ENCODE data around the gene SEMA6D.

Gene SEMA6D

DNA sequence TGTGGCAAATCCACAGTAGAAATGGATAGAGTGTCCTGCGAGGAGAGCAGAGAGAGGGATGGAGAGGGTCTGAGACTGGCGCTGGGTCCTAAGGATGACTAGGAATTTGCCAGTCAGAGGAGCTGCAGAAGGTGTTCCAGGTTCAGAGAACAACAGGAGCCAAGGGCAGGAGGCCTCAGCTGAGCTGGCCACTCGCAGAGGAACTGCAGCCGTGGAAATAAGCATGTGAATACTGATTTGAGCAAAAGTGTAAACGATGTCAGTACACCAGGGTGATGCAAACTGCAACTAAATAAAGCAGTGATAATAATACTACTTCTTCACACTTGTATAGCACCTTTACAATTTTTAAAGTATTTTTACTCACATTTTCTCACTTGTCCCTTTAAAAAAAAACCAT is 24.6 kb downstream of the SEMA6D start:
- no CpG with 5 or more reads among the region's 5 CpGs for WGBS (ENCODE audit: insufficient coverage, insufficient read length)
- no peaks in the 10 kb centered on the region for H3K36me3 ChIP-seq (ENCODE audit: control insufficient read depth, insufficient read depth, low read length)
- DNase-seq (ENCODE audit: low read depth, low spot score), result no peak
- peaks cover 5% of the 10 kb centered on the region; the same call in 1 of the 2 replicates for H3K27me3 ChIP-seq (ENCODE audit: control insufficient read depth, insufficient read depth, low read length)
- no peaks in the 10 kb centered on the region for H3K9me3 ChIP-seq (ENCODE audit: control insufficient read depth, insufficient read depth, low read length)
- no peak overlapping the region for H3K27ac ChIP-seq (ENCODE audit: low read length)
- no peak overlapping the region for H3K4me3 ChIP-seq (ENCODE audit: low read length)
- H3K4me1 ChIP-seq (ENCODE audit: control insufficient read depth, insufficient read depth, low read length), result peaks cover 4% of the 10 kb centered on the region; the same call in 1 of the 2 replicates

DNA sequence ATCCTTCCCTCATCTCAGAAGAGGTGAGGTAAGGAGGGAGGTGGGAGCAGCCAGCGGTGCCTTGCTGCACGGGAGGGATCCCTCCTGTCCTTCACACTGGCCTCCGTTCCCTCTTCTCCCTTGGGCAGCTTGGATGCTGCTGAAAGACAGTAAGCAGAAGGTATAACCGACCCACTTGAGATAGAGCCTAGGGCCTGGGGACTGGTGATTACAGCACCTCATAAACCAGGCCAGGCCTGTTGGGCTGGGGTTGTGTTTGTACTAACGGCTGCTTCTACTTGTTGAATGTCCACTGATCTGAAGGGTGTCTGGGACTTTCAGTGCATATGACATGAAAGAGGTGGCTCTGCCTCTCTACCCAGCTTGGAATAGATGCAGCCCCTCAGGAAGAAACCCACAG is 25.0 kb downstream of the SEMA6D start:
- H3K4me3 ChIP-seq (ENCODE audit: low read length), result no peak overlapping the region
- WGBS (ENCODE audit: insufficient coverage, insufficient read length), result no CpG with 5 or more reads among the region's 5 CpGs
- H3K4me1 ChIP-seq (ENCODE audit: control insufficient read depth, insufficient read depth, low read length), result peaks cover 4% of the 10 kb centered on the region; the same call in 1 of the 2 replicates
- H3K27ac ChIP-seq (ENCODE audit: low read length), result no peak overlapping the region
- no peaks in the 10 kb centered on the region for H3K9me3 ChIP-seq (ENCODE audit: control insufficient read depth, insufficient read depth, low read length)
- no peaks in the 10 kb centered on the region for H3K36me3 ChIP-seq (ENCODE audit: control insufficient read depth, insufficient read depth, low read length)
- no peak for DNase-seq (ENCODE audit: low read depth, low spot score)
- peaks cover 5% of the 10 kb centered on the region; the same call in 1 of the 2 replicates for H3K27me3 ChIP-seq (ENCODE audit: control insufficient read depth, insufficient read depth, low read length)

DNA sequence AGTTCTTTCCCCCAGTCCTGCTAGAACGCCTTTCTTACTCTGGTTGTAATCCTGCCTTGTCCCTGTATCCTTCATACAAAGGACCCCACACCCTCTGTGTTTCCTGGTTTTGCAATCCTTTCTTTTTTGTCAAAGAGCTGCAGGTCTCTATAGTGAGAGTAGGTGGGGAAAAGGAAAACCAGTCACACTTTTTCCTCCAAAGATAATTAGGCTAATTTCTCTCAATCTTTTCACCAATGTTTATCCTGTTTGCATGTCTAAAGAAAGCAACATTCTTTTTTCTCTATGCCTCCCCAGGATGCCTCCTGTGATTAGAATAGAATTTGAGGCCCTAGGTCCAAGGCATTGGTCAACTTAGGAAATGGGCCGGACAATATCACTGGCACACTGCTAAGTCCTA is 25.4 kb downstream of the SEMA6D start:
- DNase-seq (ENCODE audit: low read depth, low spot score), result no peak
- no peaks in the 10 kb centered on the region for H3K36me3 ChIP-seq (ENCODE audit: control insufficient read depth, insufficient read depth, low read length)
- no CpG with 5 or more reads among the region's 2 CpGs for WGBS (ENCODE audit: insufficient coverage, insufficient read length)
- H3K9me3 ChIP-seq (ENCODE audit: control insufficient read depth, insufficient read depth, low read length), result no peaks in the 10 kb centered on the region
- peaks cover 5% of the 10 kb centered on the region; the same call in 1 of the 2 replicates for H3K27me3 ChIP-seq (ENCODE audit: control insufficient read depth, insufficient read depth, low read length)
- peaks cover 4% of the 10 kb centered on the region; the same call in 1 of the 2 replicates for H3K4me1 ChIP-seq (ENCODE audit: control insufficient read depth, insufficient read depth, low read length)
- H3K27ac ChIP-seq (ENCODE audit: low read length), result no peak overlapping the region
- H3K4me3 ChIP-seq (ENCODE audit: low read length), result no peak overlapping the region

DNA sequence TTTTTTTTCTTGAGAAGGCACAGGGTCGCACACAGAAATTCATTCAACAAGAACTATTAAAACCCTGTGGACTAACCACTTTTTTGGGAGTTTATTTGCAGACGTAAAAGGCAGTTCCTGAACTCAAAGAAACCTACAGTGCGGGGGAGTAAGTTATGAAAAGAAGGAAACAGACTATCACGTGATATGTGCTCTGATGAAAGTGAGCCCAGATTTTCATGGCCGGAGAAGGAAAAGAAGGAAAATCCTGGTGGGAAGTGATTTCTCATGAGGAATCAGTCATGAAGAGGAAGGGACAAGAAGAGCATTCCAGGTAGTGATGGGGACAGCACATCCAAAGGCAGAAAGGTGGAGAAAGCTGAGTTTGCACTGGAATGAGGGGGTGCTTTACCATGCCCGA is 26.1 kb downstream of the SEMA6D start:
- Histone ChIP-seq H3K27me3 (ENCODE audit: control insufficient read depth, insufficient read depth, low read length) (peaks cover 5% of the 10 kb centered on the region; the same call in 1 of the 2 replicates), H3K9me3 (ENCODE audit: control insufficient read depth, insufficient read depth, low read length) (no peaks in the 10 kb centered on the region), H3K4me1 (ENCODE audit: control insufficient read depth, insufficient read depth, low read length) (peaks cover 4% of the 10 kb centered on the region; the same call in 1 of the 2 replicates), H3K36me3 (ENCODE audit: control insufficient read depth, insufficient read depth, low read length) (no peaks in the 10 kb centered on the region), H3K27ac (ENCODE audit: low read length) (no peak overlapping the region), H3K4me3 (ENCODE audit: low read length) (no peak overlapping the region)
- DNase-seq (ENCODE audit: low read depth, low spot score), result no peak
- no CpG with 5 or more reads among the region's 6 CpGs for WGBS (ENCODE audit: insufficient coverage, insufficient read length)

DNA sequence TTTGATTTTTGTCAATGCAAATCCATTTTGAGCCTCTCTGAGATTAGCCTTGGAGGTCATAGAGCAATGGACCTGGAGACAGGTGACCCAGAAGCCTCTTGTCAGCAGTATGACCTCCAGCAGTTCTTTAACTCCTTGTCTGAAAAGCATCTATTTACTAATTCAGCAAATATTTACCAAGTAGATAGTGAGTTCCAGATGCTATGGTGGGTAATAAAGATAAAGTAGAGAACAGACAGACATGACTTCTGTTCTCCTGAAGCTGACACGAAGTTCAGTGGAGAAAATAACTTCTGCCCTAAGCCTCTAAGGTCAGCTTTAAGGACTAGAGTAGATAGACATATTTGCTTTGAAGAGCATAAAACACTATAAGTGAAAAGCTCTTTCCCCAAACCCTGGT is 26.6 kb downstream of the SEMA6D start:
- no peak for DNase-seq (ENCODE audit: low read depth, low spot score)
- no peaks in the 10 kb centered on the region for H3K9me3 ChIP-seq (ENCODE audit: control insufficient read depth, insufficient read depth, low read length)
- H3K4me1 ChIP-seq (ENCODE audit: control insufficient read depth, insufficient read depth, low read length), result peaks cover 4% of the 10 kb centered on the region; the same call in 1 of the 2 replicates
- no peaks in the 10 kb centered on the region for H3K36me3 ChIP-seq (ENCODE audit: control insufficient read depth, insufficient read depth, low read length)
- H3K4me3 ChIP-seq (ENCODE audit: low read length), result no peak overlapping the region
- no CpG with 5 or more reads among the region's 1 CpG for WGBS (ENCODE audit: insufficient coverage, insufficient read length)
- H3K27me3 ChIP-seq (ENCODE audit: control insufficient read depth, insufficient read depth, low read length), result peaks cover 5% of the 10 kb centered on the region; the same call in 1 of the 2 replicates
- H3K27ac ChIP-seq (ENCODE audit: low read length), result no peak overlapping the region

DNA sequence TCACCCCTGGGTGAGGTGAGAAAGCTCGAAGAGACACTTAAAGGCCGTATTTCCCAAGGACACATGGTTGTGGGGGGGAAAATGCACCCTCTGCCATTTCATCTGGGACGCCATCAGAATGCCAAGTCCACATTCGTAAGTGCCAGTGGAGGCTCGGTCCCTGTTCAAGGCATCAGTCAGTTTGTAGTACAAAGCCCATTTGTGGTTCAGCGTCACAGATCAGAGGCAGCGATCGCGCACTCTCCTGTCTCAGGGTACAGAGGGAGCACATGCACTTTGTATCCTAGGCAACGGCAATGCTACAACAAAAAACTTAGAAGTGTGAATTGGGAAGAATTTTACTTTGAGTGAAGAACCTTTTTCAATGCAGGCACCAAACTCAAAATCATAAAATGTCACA is 27.2 kb downstream of the SEMA6D start:
- no CpG with 5 or more reads among the region's 10 CpGs for WGBS (ENCODE audit: insufficient coverage, insufficient read length)
- Histone ChIP-seq H3K36me3 (ENCODE audit: control insufficient read depth, insufficient read depth, low read length) (no peaks in the 10 kb centered on the region), H3K4me3 (ENCODE audit: low read length) (no peak overlapping the region), H3K9me3 (ENCODE audit: control insufficient read depth, insufficient read depth, low read length) (no peaks in the 10 kb centered on the region), H3K27ac (ENCODE audit: low read length) (no peak overlapping the region), H3K4me1 (ENCODE audit: control insufficient read depth, insufficient read depth, low read length) (peaks cover 4% of the 10 kb centered on the region; the same call in 1 of the 2 replicates), H3K27me3 (ENCODE audit: control insufficient read depth, insufficient read depth, low read length) (peaks cover 5% of the 10 kb centered on the region; the same call in 1 of the 2 replicates)
- DNase-seq (ENCODE audit: low read depth, low spot score), result no peak

DNA sequence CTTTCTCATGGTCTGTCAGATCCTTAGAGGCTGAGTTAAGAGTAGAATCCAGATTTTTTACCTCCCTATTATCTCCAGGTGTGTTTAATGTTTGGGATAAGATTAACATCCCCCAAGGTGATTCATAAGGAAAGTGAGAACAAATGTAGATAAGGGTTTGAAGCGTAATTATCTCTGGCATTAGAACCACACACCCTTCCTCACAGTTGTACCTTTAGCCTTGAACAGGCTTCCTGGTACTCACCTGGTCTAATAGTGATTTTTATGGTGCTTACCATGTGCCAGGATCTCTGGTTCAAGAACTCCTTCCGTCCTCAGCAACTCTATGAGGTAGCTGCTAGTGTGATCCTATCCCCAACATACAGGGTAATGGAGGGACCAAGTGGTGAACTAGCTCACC is 27.7 kb downstream of the SEMA6D start:
- no peaks in the 10 kb centered on the region for H3K9me3 ChIP-seq (ENCODE audit: control insufficient read depth, insufficient read depth, low read length)
- no peaks in the 10 kb centered on the region for H3K36me3 ChIP-seq (ENCODE audit: control insufficient read depth, insufficient read depth, low read length)
- no CpG with 5 or more reads among the region's 2 CpGs for WGBS (ENCODE audit: insufficient coverage, insufficient read length)
- peaks cover 4% of the 10 kb centered on the region; the same call in 1 of the 2 replicates for H3K4me1 ChIP-seq (ENCODE audit: control insufficient read depth, insufficient read depth, low read length)
- H3K4me3 ChIP-seq (ENCODE audit: low read length), result no peak overlapping the region
- peaks cover 5% of the 10 kb centered on the region; the same call in 1 of the 2 replicates for H3K27me3 ChIP-seq (ENCODE audit: control insufficient read depth, insufficient read depth, low read length)
- DNase-seq (ENCODE audit: low read depth, low spot score), result no peak
- H3K27ac ChIP-seq (ENCODE audit: low read length), result no peak overlapping the region

DNA sequence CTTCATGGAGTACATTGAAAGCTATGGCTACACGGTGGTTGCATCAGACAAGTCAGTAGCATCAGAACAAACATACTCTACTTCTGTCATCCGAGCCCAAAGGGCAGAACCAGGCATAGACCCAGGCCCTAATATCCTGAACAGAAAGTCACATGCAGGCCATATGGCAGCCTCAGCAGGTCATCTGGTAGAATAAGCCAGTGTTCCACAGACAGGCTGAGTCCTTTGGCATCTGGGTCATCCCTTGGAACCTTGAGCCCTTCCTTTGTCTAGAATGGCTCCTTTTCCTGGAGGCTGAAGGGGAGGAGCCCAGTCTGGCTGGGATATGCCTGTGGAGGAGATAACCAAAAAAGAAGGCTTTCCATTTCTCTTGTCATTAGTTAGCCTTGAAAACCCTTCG is 29.2 kb downstream of the SEMA6D start:
- DNase-seq (ENCODE audit: low read depth, low spot score), result no peak
- no CpG with 5 or more reads among the region's 3 CpGs for WGBS (ENCODE audit: insufficient coverage, insufficient read length)
- Histone ChIP-seq H3K27ac (ENCODE audit: low read length) (no peak overlapping the region), H3K4me1 (ENCODE audit: control insufficient read depth, insufficient read depth, low read length) (peaks cover 4% of the 10 kb centered on the region; the same call in 1 of the 2 replicates), H3K9me3 (ENCODE audit: control insufficient read depth, insufficient read depth, low read length) (no peaks in the 10 kb centered on the region), H3K36me3 (ENCODE audit: control insufficient read depth, insufficient read depth, low read length) (no peaks in the 10 kb centered on the region), H3K27me3 (ENCODE audit: control insufficient read depth, insufficient read depth, low read length) (peaks cover 5% of the 10 kb centered on the region; the same call in 1 of the 2 replicates), H3K4me3 (ENCODE audit: low read length) (no peak overlapping the region)

DNA sequence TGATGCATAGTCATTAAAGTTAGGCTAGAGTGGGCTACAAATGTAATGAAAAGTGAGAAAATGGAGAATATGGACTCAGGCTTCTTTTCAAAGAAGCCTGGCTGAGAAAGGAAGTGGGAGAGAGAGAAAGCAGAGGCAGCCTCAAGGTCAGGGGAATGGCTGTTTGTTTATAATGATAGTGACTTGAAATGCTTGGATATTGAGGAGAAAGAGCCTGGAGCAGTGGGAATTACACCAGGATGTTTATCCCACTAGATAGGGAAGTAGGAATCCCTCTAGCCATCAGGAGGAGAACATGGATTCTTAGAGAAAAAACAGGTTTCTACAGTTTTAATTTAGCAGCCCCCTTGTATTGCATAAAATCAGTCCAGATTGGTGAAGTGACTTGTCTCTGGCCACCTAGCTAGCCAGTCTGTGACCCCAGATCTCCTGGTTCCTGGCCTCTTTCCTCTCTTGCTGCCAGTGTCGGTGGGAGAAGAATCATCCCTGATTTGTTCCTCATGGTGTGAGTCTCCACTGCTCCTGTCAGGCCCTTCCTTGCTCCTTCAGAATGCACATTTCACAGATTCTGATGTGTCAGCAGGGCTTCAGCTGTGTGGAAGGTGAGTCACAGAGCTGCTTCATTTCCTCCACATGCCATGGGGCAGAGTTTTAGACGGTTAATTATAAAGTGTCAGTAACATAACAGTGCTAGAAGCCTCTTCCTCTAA is 32.9 kb downstream of the SEMA6D start:
- no peak overlapping the region for H3K4me3 ChIP-seq (ENCODE audit: low read length)
- H3K27me3 ChIP-seq (ENCODE audit: control insufficient read depth, insufficient read depth, low read length), result no peaks in the 10 kb centered on the region
- no peaks in the 10 kb centered on the region for H3K36me3 ChIP-seq (ENCODE audit: control insufficient read depth, insufficient read depth, low read length)
- H3K4me1 ChIP-seq (ENCODE audit: control insufficient read depth, insufficient read depth, low read length), result no peaks in the 10 kb centered on the region
- no peak for DNase-seq (ENCODE audit: low read depth, low spot score)
- H3K9me3 ChIP-seq (ENCODE audit: control insufficient read depth, insufficient read depth, low read length), result no peaks in the 10 kb centered on the region; the same call in 1 of the 2 replicates
- no peak overlapping the region for H3K27ac ChIP-seq (ENCODE audit: low read length)
- no CpG with 5 or more reads among the region's 2 CpGs for WGBS (ENCODE audit: insufficient coverage, insufficient read length)

DNA sequence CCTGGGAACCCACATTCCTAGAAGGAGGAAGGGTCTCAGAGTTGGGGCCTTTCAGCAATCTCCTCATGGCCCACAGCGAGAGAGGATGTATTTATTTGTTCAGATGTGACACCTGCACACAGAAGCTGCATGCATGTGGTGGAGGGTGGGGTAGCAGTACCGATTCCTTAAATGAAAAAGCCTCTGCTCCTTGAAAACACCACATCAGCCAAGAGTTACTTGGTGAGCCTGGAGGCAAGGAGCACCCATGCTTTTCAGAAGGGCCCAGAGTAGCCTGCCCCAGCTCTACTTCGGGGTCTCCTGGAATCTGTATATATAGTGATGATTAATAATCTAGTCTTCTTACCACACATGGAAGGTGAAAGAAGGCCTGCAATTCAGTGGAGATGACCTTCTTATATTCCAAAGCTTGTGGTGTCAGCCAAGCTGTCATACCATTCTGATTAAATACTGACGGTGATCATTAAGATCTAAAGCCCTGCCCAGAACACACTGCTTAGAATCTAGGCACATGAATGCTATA is 33.5 kb downstream of the SEMA6D start:
- H3K9me3 ChIP-seq (ENCODE audit: control insufficient read depth, insufficient read depth, low read length), result no peaks in the 10 kb centered on the region; the same call in 1 of the 2 replicates

More for the DNA sequence above, 33.5 kb downstream of the SEMA6D start:
- H3K4me3 ChIP-seq (ENCODE audit: low read length), result no peak overlapping the region
- no peaks in the 10 kb centered on the region for H3K36me3 ChIP-seq (ENCODE audit: control insufficient read depth, insufficient read depth, low read length)
- no peaks in the 10 kb centered on the region for H3K27me3 ChIP-seq (ENCODE audit: control insufficient read depth, insufficient read depth, low read length)
- no peak overlapping the region for H3K27ac ChIP-seq (ENCODE audit: low read length)
- H3K4me1 ChIP-seq (ENCODE audit: control insufficient read depth, insufficient read depth, low read length), result no peaks in the 10 kb centered on the region
- DNase-seq (ENCODE audit: low read depth, low spot score), result no peak
- WGBS (ENCODE audit: insufficient coverage, insufficient read length), result no CpG with 5 or more reads among the region's 4 CpGs

Measured in iPS DF 6.9 (cell line).